GM12878 (cell line): ENCODE results near the gene MYO10. TPM values are rescaled to one million over a fixed set of nuclear protein-coding genes. Genes with fewer than 3 reads are reported as not detected.

Source experiments
- ATAC-seq: fragments of 200-7000 bp; cut with Tn5 transposase; 3 replicates; pipeline ENCODE4 v1.9.1; 2020; ENCODE audit warnings: mild to moderate bottlenecking, moderate library complexity
- BruUV-seq: library from RNA; stranded (reverse); fragments of 400-500 nt; replicated peaks from 2 replicates; lab custom pipeline; 2021; lab: Mats Ljungman, UMichigan
- CTCF ChIA-PET: fragments of 300-600 bp; sonication (Branson Sonifier 250); formaldehyde crosslinking; extraction: SDS; loops from one replicate; lab custom pipeline; 2021; ENCODE audit warnings: inconsistent platforms; lab: Yijun Ruan, JAX
- POLR2A ChIA-PET: fragments of 350-600 bp; formaldehyde crosslinking; extraction: SDS; loops from one replicate; lab custom pipeline; 2021; ENCODE audit warnings: inconsistent platforms; lab: Charles Lee
- RAD21 ChIA-PET: fragments of 300-600 bp; sonication (Branson Sonifier 250); formaldehyde crosslinking; loops from one replicate; lab custom pipeline; 2023; ENCODE audit warnings: antibody characterized with exemption; ENCODE audit not compliant: unreplicated experiment; lab: Charles Lee
- SMC1A ChIA-PET: fragments of 300-600 bp; sonication (Branson Sonifier 250); formaldehyde crosslinking; loops from one replicate; lab custom pipeline; 2023; ENCODE audit not compliant: unreplicated experiment, uncharacterized antibody; lab: Charles Lee
- DNase-seq: peaks from one replicate; pipeline ENCODE4 v3.0.0-alpha.2; 2011; ENCODE audit warnings: low read depth, low spot score
- FAIRE-seq: peaks from 3 replicates; lab custom pipeline; 2011; peaks lifted over from hg19 to GRCh38; lab: Jason Lieb, UNC
- H2AFZ ChIP-seq: 2 replicates; pipeline ENCODE4 v1.6.0; 2011; ENCODE audit warnings: low read depth, low read length, control low read depth; ENCODE audit not compliant: control insufficient read depth
- H3K27ac ChIP-seq: 2 replicates; pipeline ENCODE4 v1.5.1; 2011; ENCODE audit warnings: control low read depth; ENCODE audit not compliant: control insufficient read depth, insufficient read depth
- H3K27me3 ChIP-seq, 2 experiments: replicated peaks in 1 of 2; 2 replicates each; pipeline versions ENCODE4 v1.6.0 to v1.6.1; 2011; ENCODE audit warnings: low read length in 1 of 2; ENCODE audit not compliant: control insufficient read depth in 2 of 2, insufficient read depth in 2 of 2
- H3K36me3 ChIP-seq, 2 experiments: 2 replicates each; pipeline ENCODE4 v1.5.1; 2011; ENCODE audit warnings: low read length in 1 of 2; ENCODE audit not compliant: control insufficient read depth in 2 of 2, insufficient read depth in 2 of 2
- H3K4me1 ChIP-seq: 2 replicates; pipeline ENCODE4 v1.6.1; 2011; ENCODE audit warnings: mild to moderate bottlenecking, low read length, moderate library complexity, mixed read lengths; ENCODE audit not compliant: control insufficient read depth, insufficient read depth
- H3K4me2 ChIP-seq: 2 replicates; pipeline ENCODE4 v1.6.0; 2011; ENCODE audit warnings: control low read depth; ENCODE audit not compliant: control insufficient read depth, insufficient read depth
- H3K4me3 ChIP-seq: fragments of 200-600 bp; sonication (generic); 2 replicates; pipeline ENCODE4 v1.5.1; 2016
- H3K79me2 ChIP-seq: 2 replicates; pipeline ENCODE4 v1.6.0; 2011; ENCODE audit warnings: low read length; ENCODE audit not compliant: control insufficient read depth, insufficient read depth
- H3K9ac ChIP-seq: 2 replicates; pipeline ENCODE4 v1.8.0; 2011; ENCODE audit warnings: low read length, control low read depth, mixed read lengths; ENCODE audit not compliant: control insufficient read depth, insufficient read depth
- H3K9me3 ChIP-seq: replicated peaks from 3 replicates; pipeline ENCODE4 v1.5.1; 2011; ENCODE audit warnings: mild to moderate bottlenecking, low read length; ENCODE audit not compliant: control insufficient read depth, insufficient read depth
- H4K20me1 ChIP-seq: 2 replicates; pipeline ENCODE4 v1.6.0; 2011; ENCODE audit not compliant: control insufficient read depth, insufficient read depth
- BCLAF1 ChIP-seq: fragments of 450-650 bp; IDR thresholded peaks from 2 replicates; pipeline ENCODE4 v1.6.1; 2017; ENCODE audit warnings: antibody characterized with exemption, mild to moderate bottlenecking, moderate library complexity
- BHLHE40 ChIP-seq, 2 experiments: fragments of 450-650 bp in 1 of 2; IDR thresholded peaks; 2 replicates each; pipeline ENCODE4 v1.6.1; 2011 to 2017; ENCODE audit warnings: low read depth in 2 of 2, borderline replicate concordance in 1 of 2, improper control_type of control experiment in 1 of 2, low read length in 1 of 2, mild to moderate bottlenecking in 1 of 2
- FOXM1 ChIP-seq: IDR thresholded peaks from 2 replicates; pipeline ENCODE4 v1.6.1; 2012; ENCODE audit warnings: low read depth, mild to moderate bottlenecking, inconsistent platforms, low read length, moderate library complexity
- IRF4 ChIP-seq: IDR thresholded peaks from 2 replicates; pipeline ENCODE4 v1.6.1; 2011; ENCODE audit warnings: low read depth, low read length
- JUNB ChIP-seq: IDR thresholded peaks from 2 replicates; pipeline ENCODE4 v1.6.1; 2016; ENCODE audit warnings: antibody characterized with exemption, mild to moderate bottlenecking
- KAT2A ChIP-seq: conservative IDR thresholded peaks from 2 replicates; pipeline ENCODE4 v1.6.1; 2011; ENCODE audit warnings: low read depth, low read length; ENCODE audit not compliant: control insufficient read depth
- MEF2A ChIP-seq: IDR thresholded peaks from 2 replicates; pipeline ENCODE4 v1.6.1; 2011; ENCODE audit warnings: low read depth, mild to moderate bottlenecking, low read length, moderate library complexity; ENCODE audit not compliant: insufficient read depth
- MTA3 ChIP-seq: IDR thresholded peaks from 2 replicates; pipeline ENCODE4 v1.6.1; 2012; ENCODE audit warnings: low read length, inconsistent platforms, borderline replicate concordance
- SIN3A ChIP-seq: IDR thresholded peaks from 2 replicates; pipeline ENCODE4 v1.6.1; 2012; ENCODE audit warnings: low read depth, low read length, improper control_type of control experiment
- SP1 ChIP-seq: IDR thresholded peaks from one replicate; pipeline ENCODE4 v1.6.1; 2011; ENCODE audit warnings: low read depth, low read length
- SREBF1 ChIP-seq: IDR thresholded peaks from 2 replicates; pipeline ENCODE4 v1.6.1; 2012; ENCODE audit warnings: mild to moderate bottlenecking, low read length
- SRF ChIP-seq, 2 experiments: IDR thresholded peaks; 2 replicates each; pipeline ENCODE4 v1.6.1; 2011; ENCODE audit warnings: low read depth in 2 of 2, low read length in 2 of 2, mild to moderate bottlenecking in 1 of 2, moderate library complexity in 1 of 2
- STAT3 ChIP-seq: IDR thresholded peaks from 2 replicates; pipeline ENCODE4 v1.6.1; 2011; ENCODE audit warnings: low read depth, low read length, improper control_type of control experiment
- ZZZ3 ChIP-seq: IDR thresholded peaks from 2 replicates; pipeline ENCODE4 v1.6.1; 2011; ENCODE audit warnings: low read depth; ENCODE audit not compliant: control insufficient read depth, insufficient read length
- WGBS: methylation state at CpG from one replicate; pipeline ENCODE4 v1.1.6; 2016; ENCODE audit warnings: low lambda C conversion rate; ENCODE audit not compliant: insufficient replicate concordance, insufficient coverage; ENCODE audit errors: missing lambda C conversion rate; 5-methylcytosine and 5-hydroxymethylcytosine counted together
- in situ Hi-C: fragments of 300-500 bp; cut with MboI; formaldehyde crosslinking; loops from 9 replicates; pipeline ENCODE4 v1.14.3; 2018; ENCODE audit warnings: mixed read lengths
- intact Hi-C: fragments of 100-400 bp; cut with micrococcal nuclease; formaldehyde crosslinking; loops from one replicate; pipeline ENCODE4 v1.14.2; 2022; ENCODE audit not compliant: unreplicated experiment
- polyA plus RNA-seq, 11 experiments: library from polyadenylated mRNA; depleted of rRNA in 4 of 11; unstranded in 6 of 11; stranded (reverse) in 5 of 11; fragments of >200 nt; fragmentation: Nextera tagmentation in 4 of 11; fragmentation: Illumina TruSeq in 1 of 11; extraction: Ambion mirVana in 4 of 11; extraction: Trizol in 1 of 11; gene quantifications; 1 replicate in 1 of 11; 2 replicates in 10 of 11; pipeline versions ENCODE4 v1.2.1 to v1.2.3, GENCODE V29; 2011 to 2016; ENCODE audit warnings: inconsistent platforms in 2 of 11, missing spikeins in 2 of 11, low read depth in 1 of 11
- total RNA-seq, 4 experiments: library from RNA; depleted of rRNA in 3 of 4; stranded (reverse); fragments of >200 nt in 3 of 4; fragmentation: Illumina TruSeq in 1 of 4; extraction: Trizol in 1 of 4; gene quantifications; 2 replicates each; pipeline versions ENCODE4 v1.2.1 to v1.2.3, GENCODE V29; 2013 to 2021

Gene MYO10
- total and polyA plus RNA-seq, 10 of the 15 experiments (the other 5 are each of a cell fraction or from before 2014, with no cell fraction given), result 0.02 to 0.77 (median 0.17) TPM

DNA sequence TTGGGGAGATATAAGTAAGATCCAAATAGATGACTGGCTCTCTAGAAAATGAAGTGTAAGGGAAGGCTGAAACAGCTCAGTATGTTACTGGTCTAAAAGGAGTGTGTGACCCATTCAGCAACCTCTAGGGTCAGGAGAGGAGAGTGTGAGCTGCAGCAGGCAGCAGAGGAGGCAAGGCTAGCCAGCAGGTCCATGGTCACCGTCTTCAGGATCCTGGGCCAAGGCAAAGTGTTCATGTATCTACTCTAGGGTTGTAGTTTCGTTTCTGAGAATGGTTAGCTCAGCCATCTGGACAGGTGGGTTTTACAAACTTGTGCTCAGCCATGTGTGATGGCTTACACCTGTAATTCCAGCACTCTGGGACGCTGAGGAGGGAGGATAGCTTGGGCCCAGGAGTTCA is 13.7 kb downstream of the MYO10 start:
- no peaks in the 10 kb centered on the region for H3K36me3 ChIP-seq
- 2% methylated on average over 3 of the region's 3 CpGs for WGBS
- FAIRE-seq, result no peak
- no TSS peak for BruUV-seq
- H2AFZ ChIP-seq, result no peak overlapping the region
- SMC1A ChIA-PET, result no interaction called here
- no peak overlapping the region for H3K9ac ChIP-seq
- POLR2A ChIA-PET, result interaction anchor here (0.7 kb wide), 1 partner anchor 37 kb away, joined by 3 read pairs; no protein-coding TSS in a partner anchor
- RAD21 ChIA-PET, result no interaction called here
- TF ChIP-seq ZZZ3 (no peak), JUNB (no peak), SP1 (no peak), BCLAF1 (no peak)
- TF ChIP-seq, all 136 proteins: peak for 0
- in situ Hi-C loops (no loop called here), intact Hi-C loops (no loop called here)
- Histone ChIP-seq H3K4me3 (no peak overlapping the region), H3K4me2 (no peak overlapping the region), H3K27me3 (no peaks in the 10 kb centered on the region), H3K4me1 (no peaks in the 10 kb centered on the region), H3K9me3 (no peaks in the 10 kb centered on the region), H4K20me1 (no peaks in the 10 kb centered on the region), H3K79me2 (no peaks in the 10 kb centered on the region), H3K27ac (no peak overlapping the region)
- no peak for DNase-seq
- CTCF ChIA-PET, result interaction anchor here (0.8 to 0.9 kb wide), 2 partner anchors 10 to 255 kb away, joined by 3 read pairs; no protein-coding TSS in a partner anchor
- ATAC-seq, result peak; percentile 77

DNA sequence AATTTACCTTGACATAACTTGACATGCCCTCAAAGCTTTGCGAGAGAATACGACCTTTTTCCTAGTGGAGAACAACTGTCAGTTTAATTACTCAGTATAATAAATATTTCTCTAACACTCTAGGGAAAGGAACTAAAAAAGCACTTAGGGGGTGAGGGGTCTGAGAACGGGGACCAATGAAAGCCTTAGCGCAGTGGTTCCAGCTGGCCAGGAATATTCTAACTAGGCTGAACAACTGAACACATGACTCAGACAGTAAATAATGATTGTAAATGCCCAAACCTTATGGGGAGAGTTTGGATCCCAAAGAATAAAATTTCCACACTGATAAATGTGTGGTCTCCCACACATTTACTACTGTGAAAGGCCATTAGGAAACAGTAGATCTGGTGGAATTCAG is 14.9 kb downstream of the MYO10 start:
- FAIRE-seq, result no peak
- in situ Hi-C loops, result no loop called here
- RAD21 ChIA-PET, result no interaction called here
- Histone ChIP-seq H3K9me3 (no peaks in the 10 kb centered on the region), H3K27me3 (no peaks in the 10 kb centered on the region), H3K36me3 (no peaks in the 10 kb centered on the region), H3K4me1 (no peaks in the 10 kb centered on the region), H3K27ac (no peak overlapping the region), H3K79me2 (no peaks in the 10 kb centered on the region), H3K4me2 (no peak overlapping the region), H3K4me3 (no peak overlapping the region), H3K9ac (no peak overlapping the region), H2AFZ (no peak overlapping the region), H4K20me1 (no peaks in the 10 kb centered on the region)
- no TSS peak for BruUV-seq
- no peak for TF ChIP-seq SP1
- TF ChIP-seq IRF4, result no peak
- no peak for TF ChIP-seq MEF2A
- TF ChIP-seq SRF (IDR thresholded peaks at IDR 0.05; ENCODE audit: low read depth in 2 of 2, low read length in 2 of 2), result no peak
- TF ChIP-seq BHLHE40 (IDR thresholded peaks at IDR 0.05; ENCODE audit: borderline replicate concordance in 1 of 2, low read depth in 2 of 2, low read length in 1 of 2), result no peak
- TF ChIP-seq FOXM1, result no peak
- no peak for TF ChIP-seq STAT3
- no peak for TF ChIP-seq SIN3A
- no peak for TF ChIP-seq MTA3
- no peak for TF ChIP-seq KAT2A
- no peak for TF ChIP-seq SREBF1
- intact Hi-C loops, result no loop called here
- POLR2A ChIA-PET, result interaction anchor here (0.6 kb wide), 1 partner anchor 52 kb away, joined by 4 read pairs; no protein-coding TSS in a partner anchor
- CTCF ChIA-PET, result no interaction called here
- SMC1A ChIA-PET, result no interaction called here
- no peak for DNase-seq
- no peak for ATAC-seq
- WGBS, result 85% methylated on average over 4 of the region's 4 CpGs
